Testis (tissue), 2 donors: ENCODE data around the gene PXMP2.

ENCODE experiments used
- CTCF ChIP-seq, 3 experiments: fragments of 450-650 bp in 2 of 3; fragments of 200-600 bp in 1 of 3; sonication (generic) in 1 of 3; IDR thresholded peaks; one replicate each; pipeline ENCODE4 v1.5.1; 2016 to 2019; ENCODE audit warnings: antibody characterized with exemption in 3 of 3, mild to moderate bottlenecking in 2 of 3, moderate library complexity in 1 of 3
- POLR2A ChIP-seq: fragments of 450-650 bp; IDR thresholded peaks from one replicate; pipeline ENCODE4 v1.6.1; 2017; ENCODE audit warnings: antibody characterized with exemption, mild to moderate bottlenecking, moderate library complexity

GRCh38 chr12:132741620-132742019 lies 54.2 kb downstream of the PXMP2 start:
- no peak for TF ChIP-seq POLR2A
- no peak for TF ChIP-seq CTCF (IDR thresholded peaks at IDR 0.05)
